GM12865 (cell line): Measurements from ENCODE around the gene FUOM.
"Not testable (repeated sequence)": the region's sequence is repeated elsewhere in the genome, so short reads cannot be mapped to it uniquely, and the experiment has no call there.

ENCODE experiments used
- DNase-seq: peaks from one replicate; pipeline ENCODE4 v3.0.0; 2010; ENCODE audit warnings: low read depth
- H3K4me3 ChIP-seq: 2 replicates; pipeline ENCODE4 v1.5.1; 2011; ENCODE audit warnings: mild to moderate bottlenecking, low read depth, low read length, control low read depth
- TF ChIP-seq, protein P1 (sequence below): IDR thresholded peaks from 2 replicates; pipeline ENCODE4 v1.5.1; 2011; ENCODE audit warnings: low read length, control low read depth, low read depth, inconsistent platforms; ENCODE audit not compliant: insufficient read depth; ENCODE audit errors: missing control alignments

Gene FUOM

DNA sequence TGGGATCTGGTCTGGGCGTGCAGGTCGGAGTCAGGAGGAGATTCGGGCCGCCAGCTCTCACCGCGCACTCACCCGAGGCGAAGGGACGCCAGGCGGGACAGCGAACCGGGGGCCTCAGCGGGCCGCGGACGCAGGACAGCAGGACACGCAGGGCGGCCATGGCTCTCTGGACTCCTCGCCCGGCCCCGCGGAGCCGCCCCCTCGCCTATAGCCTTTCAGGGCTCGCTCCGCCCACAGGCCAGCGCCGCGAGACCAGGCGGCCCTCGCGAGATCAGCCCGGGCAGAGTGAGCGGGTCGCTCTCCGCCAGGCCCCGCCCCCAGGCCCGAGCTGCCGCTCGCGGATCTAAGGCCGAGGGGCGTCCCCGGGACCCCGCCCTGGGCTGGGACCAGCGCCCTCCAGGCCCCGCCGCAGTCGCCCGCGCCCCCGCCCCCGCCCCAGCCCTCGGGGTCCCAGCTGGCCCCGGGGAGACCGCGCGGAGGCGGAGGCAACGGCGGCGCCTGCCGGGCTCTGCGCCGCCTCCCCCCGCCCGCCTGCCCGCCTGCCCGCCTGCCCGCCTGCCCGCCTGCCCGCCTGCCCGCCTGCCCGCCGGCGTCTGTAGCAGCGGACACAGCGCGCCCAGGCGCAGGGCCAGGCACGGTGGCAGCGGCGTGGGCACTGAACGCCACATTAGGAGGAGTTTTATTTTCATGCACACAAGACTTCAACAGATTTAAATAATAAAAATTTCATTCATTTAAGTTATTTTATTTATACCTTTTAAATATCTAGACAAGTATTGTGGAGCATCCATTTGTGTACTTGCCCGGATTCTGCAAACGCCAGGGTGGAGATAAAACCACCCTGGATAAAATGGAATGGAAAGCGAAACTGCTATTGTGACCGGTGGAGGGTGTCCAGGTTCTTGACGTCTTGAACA, 15.6 kb upstream of the FUOM start, which contains the start of gene ECHS1:
ECHS1 (minus strand) TSS at position 181 of the 917 bp plus-strand sequence; CDS start at position 160, 21 bp downstream.
- peak; percentile 95 for DNase-seq
- peak within 1 kb of the TSS; percentile 74 for H3K4me3 ChIP-seq
- TF ChIP-seq, protein P1, sequence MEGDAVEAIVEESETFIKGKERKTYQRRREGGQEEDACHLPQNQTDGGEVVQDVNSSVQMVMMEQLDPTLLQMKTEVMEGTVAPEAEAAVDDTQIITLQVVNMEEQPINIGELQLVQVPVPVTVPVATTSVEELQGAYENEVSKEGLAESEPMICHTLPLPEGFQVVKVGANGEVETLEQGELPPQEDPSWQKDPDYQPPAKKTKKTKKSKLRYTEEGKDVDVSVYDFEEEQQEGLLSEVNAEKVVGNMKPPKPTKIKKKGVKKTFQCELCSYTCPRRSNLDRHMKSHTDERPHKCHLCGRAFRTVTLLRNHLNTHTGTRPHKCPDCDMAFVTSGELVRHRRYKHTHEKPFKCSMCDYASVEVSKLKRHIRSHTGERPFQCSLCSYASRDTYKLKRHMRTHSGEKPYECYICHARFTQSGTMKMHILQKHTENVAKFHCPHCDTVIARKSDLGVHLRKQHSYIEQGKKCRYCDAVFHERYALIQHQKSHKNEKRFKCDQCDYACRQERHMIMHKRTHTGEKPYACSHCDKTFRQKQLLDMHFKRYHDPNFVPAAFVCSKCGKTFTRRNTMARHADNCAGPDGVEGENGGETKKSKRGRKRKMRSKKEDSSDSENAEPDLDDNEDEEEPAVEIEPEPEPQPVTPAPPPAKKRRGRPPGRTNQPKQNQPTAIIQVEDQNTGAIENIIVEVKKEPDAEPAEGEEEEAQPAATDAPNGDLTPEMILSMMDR = no peak

DNA sequence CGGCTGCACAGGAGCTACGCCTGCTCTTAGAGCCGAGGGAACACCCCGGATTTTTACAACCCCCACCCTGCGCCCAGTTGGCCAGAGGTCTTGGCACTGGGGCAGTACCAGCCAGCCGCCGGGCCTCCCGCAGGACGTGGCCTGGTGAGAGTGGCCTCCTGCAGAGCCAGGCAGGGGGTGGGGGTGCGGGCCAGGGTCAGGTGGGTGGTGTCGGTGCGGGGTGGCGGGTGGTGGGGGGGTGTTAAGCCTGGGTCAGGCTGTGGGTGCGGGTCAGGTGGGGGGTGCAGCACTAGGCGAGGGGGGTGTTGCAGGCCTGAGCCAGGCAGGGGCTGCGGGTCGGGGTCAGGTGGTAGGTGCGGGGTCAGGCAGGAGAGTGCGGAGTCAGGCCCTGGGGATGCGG, 14.7 kb upstream of the FUOM start:
- TF ChIP-seq, protein P1 = no peak
- no peak for DNase-seq
- H3K4me3 ChIP-seq = peak overlapping the region; percentile 74

DNA sequence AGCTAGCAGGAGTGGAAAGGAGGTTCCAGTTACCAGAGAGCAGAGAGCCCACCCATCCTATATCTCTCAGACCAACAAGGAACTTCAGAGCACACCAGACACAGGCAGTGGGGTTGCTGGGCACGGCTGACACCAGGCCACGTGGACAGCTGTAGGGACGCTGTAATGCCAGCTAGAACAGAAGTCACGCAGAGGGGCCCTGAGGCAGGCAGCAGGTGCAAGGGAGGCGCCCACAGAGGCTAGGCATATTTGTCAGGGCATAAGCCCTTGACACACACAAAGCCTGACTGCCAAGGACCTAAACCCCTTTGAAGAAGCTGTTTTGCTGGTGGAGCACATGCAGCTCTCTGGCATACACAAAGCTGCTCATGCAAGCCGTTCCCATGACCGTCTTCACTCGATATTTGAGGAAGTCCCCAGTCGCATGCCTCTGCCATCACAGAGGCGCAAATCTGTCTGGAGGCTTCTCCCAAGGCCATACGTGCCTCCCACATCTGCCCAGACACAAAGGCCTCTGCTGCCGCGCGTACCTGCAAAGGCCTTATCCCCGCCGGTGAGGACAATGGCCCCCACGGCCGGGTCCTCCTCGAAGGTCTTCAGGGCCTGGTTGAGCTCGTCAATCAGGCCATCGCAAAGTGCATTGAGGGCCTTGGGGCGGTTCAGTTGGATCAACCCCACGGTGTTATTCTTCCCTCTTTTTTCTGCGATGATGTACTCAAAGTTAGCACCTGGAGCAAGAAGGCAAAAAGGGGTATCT, 12.4 kb upstream of the FUOM start:
- TF ChIP-seq, protein P1 = no peak
- DNase-seq = no peak
- H3K4me3 ChIP-seq = no peak overlapping the region

DNA sequence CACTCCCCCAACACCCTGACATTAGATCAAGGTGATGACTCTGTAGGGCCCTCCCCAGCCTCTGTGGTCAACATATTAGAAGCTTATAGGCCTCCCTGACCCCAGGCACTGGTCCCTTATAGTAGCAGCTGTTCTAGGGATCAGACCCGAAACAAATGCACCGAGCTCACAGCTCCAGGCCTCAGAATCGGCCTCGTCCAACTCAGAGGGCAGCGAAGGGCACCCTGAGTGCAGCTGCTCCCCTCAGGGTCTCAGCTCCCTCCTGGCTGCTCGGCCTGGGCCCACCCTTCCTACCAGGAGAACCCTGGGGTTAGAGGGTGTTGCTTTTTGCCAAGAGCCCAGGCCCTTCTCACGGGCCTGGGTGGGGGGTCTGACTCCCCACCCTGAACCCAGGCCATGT, 10.3 kb upstream of the FUOM start:
- TF ChIP-seq, protein P1 = no peak
- DNase-seq = no peak
- no peak overlapping the region for H3K4me3 ChIP-seq

DNA sequence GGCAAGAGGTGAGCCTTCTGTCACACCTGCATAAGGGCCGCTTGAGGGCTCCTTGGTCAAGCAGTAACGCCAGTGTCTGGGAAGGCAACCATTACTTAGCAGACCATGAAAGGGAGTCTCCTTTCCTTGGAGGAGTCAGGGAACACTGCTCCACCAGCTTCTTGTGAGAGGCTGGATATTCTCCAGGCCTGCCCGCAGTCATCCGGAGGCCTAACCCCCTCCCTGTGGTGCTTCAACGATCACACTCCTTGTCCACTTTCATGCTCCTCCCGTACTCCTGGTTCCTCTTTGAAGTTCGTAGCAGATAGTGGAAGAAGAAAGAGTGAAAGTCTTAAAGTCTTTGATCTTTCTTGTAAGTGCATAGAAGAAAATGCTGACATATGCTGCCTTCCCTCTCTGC, 9.6 kb upstream of the FUOM start:
- DNase-seq, H3K4me3 ChIP-seq: not testable (repeated sequence)

DNA sequence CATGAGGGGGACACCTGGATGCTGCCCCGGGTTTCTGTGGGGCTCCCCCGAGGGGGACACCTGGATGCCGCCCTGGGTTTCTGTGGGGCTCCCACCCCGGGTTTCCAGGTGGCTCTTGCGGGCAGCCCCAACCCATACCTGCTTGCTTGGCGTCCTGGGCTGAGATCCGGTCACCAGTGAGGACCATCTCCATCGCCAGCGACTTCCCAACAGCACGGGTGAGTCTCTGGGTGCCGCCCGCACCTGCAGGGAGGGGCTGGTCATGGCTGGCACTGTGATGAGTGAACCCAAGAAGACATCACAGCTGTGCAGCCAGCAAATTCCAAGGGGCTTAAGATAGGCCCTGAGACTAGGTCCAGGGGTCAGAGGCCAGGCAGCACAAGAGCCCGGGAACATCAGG, 8.9 kb upstream of the FUOM start:
- no peak overlapping the region for H3K4me3 ChIP-seq
- no peak for DNase-seq
- TF ChIP-seq, protein P1 = no peak

DNA sequence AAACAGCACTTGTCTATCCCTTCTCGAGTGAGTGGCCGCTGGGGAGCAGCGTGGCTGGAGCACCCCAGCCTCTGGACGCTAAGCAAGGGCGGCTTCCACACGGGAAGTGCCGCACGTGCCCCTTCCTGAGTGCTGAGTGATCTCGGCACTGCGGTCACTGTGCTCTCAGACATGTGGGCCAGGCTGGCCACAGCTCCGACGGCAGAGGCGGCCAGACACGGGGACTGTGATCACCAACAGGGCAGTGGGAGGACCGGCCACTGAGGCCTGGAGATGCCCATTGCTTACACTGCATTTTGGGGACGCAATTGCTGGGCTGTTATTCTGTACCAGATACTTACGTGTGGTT, 8.3 kb upstream of the FUOM start:
- no peak overlapping the region for H3K4me3 ChIP-seq
- TF ChIP-seq, protein P1 = no peak
- no peak for DNase-seq
